GM21367 (cell line): Measurements from ENCODE around the gene TNFRSF13B.
"Not testable (repeated sequence)": the region's sequence is repeated elsewhere in the genome, so short reads cannot be mapped to it uniquely, and the experiment has no call there.

Source experiments
- ATAC-seq: cut with Tn5 transposase; IDR thresholded peaks from one replicate; pipeline ENCODE4 v1.9.1; 2021; ENCODE audit not compliant: unreplicated experiment

TNFRSF13B gene

DNA sequence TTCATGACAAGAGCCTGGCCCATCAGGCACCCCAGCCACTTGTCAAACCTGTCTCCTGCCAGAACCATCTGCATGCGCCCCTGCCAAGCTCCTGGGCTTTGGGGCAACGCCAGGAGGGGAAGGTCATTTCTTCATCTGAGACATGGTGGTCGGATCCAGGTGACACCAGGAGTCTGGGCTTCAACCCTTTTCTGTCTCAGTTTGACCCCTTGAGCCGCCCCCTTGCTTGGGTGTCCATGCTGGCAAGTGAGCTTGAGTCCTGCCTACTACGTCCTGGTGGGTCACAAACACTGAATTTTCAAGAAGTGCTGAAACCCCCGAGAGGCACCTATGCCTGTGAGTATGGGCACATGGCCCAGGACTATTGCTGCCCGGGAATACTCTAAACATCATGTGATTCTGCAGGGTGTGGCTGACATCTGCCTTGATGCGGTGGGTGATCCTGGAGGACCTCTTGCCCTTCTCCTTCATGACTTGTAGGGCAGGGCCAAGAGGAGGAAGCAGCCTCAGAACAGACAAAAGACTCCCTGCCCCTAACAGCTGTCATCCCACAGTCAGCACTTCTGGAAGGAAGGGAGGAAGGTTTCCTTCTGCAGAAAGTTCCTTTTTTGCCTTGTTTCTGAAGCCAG lies 43.4 kb downstream of the TNFRSF13B start:
- no peak for ATAC-seq

DNA sequence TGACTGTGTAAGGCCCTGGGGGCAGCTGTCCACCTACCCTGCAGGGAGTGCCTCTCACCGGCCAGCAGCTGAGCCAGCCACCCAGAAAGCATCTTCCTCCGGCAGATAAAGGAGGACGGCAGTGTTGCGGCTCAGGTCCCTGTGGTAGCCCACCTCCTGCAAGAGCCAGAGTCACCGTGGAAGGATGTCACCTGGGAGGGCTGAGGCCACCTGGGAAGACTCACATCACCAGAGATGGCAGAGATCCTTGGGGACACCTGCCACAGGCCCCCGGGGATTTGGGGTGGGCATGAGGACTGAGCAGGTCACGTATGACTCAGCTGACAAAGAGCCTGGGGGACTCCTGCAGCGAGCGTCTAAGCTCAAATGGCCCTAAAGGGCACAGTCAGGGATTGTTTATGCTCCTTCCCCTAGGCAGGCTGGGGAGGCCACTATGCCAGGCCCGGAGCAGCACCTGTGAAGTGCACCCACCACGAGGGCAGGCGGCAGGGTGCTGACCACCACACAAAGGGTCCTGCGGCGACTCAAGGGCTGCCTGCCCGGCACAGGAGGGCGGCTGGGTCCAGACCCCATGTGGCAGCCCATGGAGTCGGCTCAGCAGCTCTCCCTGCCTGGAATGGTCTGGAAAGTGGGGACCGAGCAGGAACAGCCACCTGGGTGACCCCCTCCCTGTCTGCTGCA lies 44.1 kb downstream of the TNFRSF13B start:
- ATAC-seq: no peak

DNA sequence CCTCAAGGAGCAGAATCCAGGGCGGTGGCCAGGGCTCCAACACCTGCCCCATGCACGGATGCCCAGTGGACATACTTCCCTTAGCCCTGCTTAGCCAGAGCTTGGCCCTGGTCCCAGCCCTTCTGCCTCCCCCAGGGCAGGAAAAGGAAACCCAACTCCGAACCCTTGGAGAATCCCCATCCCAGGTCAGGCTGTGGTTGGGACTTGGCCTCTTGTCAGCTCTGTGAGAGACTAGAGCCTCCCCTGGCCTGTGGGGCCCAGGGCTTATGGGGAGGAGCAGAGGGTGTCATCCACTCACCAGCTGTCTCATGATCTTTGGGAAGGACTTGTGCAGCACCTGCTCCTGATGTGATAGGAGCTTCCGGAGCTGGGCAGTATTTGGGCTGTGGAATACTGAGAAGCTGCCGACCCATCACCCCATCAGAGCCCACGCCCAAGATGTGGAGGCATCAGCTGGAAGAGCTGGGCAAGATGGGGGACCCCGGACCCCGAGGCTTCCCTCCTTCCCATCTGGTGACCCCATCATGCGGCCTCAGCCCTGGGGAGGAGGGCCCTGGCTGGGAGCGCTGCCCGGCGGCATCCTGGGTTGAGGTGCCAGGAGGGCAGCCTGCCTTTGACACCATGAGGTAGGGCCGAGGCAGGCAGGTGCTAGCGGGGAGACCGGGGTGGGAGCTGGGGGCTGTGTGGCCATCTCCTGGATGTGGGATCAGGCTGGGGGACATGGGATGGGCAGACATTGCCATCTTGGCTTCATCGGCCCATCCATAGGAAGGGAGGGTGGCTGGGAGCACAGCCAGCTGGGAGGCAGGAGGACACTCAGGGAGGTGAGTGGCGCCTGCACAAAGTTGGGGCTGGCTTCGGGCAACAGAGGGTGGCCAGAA lies 45.1 kb downstream of the TNFRSF13B start:
- ATAC-seq: no peak

DNA sequence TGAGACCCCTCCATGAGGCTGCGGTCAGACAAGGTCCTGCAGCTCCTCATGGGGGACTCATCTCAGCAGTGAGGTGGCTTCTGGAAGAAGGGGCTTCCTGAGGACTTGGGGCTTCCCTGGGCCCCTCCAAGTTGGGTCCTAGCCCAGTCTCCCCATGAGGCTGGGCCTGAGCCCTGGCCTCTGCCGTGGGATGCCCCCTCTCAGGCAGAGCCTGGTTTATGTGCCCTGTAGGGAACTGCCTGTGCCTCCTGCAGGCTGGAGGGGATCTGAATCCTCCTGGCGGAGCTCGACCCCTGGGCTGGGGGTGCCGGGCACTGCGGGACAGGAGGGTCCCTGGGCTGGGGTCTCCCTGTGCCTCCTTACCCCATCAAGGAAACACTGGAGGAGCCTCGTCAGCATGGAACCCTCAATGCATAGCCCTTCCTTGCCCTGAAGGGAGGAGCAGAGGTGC lies 45.8 kb downstream of the TNFRSF13B start:
- no peak for ATAC-seq

DNA sequence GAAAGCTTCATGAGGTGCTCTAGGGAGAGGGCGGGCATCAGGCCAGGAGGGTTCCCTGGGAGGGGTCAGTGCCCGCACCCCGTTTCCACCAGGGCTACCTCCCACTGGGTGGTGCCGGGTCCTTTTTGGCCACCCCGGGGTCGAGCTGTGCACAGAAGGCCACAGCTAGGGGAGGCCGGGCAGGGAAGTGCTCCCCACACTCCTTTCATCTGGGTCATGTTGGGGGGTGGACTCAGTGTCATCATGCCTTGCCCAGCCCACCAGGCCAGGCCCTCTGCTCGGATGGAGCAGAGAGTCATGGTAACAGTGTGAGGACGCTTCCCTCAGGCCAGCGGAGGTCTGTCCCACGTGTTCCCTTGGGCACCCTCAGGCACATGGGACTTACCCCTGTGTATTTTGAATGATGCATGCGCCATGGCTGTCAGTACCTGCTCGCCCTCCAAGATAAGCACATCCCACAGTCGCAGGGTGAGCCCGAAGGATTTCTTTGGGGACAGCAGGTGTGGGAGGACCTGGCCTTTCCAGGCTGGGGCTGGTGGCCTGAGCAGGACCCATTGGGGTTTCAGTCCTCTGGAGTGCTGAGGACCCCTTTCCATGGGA lies 46.4 kb downstream of the TNFRSF13B start:
- no peak for ATAC-seq

DNA sequence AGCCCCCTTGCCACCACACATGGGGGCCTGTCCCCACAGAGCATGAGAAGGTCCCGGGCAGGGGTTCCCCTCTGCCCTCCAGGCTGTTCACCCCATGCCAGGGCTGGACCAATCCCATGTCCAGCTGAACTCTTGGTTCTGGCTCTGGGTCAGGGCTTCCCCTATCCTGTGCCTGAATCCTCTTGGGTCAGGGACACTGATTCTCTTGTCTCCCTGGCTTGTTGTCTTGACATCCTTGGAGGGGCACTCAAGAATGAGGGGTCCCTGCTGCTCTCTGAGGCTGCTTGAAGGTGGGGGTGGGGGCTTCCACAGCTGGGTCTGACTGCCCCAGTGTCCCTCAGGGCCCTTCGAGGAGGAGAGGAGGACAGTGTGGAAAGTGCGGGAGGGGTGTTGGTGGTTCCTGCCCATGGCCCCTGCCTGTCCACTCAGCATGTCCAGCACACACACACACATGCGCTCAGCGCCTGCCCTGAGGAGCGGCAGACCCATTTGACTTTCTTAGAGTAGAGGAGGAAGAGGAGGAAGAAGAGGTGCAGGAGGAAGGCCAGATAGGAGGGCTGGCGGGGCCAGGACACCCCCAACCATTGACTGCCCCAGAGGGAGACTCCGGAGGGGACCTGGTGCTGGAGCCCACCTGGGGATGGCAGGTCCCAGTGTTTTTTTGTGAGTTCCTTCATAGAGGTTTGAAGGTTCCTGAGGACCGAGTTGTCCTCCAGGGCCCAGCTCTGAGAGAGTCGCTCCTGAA lies 47.0 kb downstream of the TNFRSF13B start:
- no peak for ATAC-seq

DNA sequence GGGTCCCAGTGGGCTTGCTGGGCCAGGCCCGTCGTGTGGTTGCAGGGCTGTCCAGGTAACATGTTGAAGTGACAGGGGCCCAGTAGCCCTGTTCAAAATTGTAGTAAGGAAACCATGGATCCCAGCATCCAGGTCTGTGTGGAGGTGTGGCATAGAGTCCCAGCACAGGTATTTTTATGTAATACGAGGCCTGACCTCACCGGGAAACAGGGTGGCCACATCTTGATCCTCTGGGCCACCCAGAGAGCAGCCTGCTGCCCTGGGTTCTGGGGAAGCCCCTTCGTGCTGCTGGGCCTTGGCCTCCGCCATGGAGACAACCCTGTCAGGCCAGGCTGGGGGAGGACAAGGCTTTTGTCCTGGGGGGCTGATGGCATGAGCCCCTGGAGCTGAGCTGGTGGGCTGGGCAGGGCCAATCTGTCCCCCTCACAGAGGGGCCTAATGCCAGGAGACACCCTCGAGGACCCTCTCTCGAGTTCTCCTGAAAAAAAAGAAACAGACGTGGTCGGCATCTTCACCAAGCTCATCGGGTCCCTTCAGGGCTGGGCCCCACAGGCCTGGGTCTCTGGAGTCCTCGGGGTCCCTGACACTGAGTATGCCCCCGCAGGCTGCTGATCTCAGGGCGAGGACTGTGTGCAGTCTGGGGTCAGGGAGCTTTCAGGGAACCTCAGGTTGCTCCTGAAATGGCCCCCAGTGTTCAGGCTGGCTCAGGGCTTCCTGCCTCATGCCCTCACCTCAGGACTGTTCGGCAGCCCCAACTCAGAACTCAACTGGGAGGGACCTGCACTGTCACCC lies 47.8 kb downstream of the TNFRSF13B start:
- ATAC-seq: no peak

DNA sequence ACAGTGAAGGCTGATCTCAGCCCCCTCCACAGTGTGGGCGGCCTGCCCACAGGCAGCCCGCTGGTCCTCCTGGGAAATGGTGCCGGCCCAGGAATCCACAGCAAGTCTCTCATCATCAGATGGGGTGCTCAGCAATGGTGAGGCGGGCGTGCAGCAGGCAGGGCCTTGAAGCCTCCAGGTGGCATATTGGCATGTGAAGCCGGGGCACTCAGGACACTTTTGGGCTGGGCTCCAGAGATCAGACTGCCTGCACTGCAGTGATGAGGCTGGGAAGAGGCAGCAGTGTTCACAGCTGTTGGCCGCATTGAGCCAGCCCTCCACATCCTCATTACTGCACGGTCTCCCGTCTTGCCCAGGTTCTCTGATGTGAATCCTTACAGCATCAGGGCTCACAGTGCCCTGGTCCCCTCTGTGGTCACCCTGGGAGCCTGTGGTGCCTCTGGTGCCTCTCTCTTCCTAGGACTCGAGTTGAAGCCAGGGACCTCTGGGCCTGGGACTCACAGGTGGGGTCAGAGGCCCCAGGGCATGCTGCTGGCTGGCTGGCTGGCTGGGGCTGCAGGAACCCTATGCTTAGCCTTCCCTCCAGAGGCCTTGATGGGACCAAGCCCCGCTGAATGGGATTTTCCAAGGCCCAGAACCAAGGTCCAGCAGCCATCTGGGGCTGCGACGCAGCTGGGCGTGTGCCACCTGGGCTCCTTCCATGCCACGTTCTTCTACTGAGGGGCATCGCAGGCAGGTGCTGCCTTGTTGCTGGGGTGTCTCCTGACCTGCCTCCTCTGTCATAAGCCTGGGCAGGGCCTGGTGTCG lies 48.6 kb downstream of the TNFRSF13B start:
- ATAC-seq: no peak

DNA sequence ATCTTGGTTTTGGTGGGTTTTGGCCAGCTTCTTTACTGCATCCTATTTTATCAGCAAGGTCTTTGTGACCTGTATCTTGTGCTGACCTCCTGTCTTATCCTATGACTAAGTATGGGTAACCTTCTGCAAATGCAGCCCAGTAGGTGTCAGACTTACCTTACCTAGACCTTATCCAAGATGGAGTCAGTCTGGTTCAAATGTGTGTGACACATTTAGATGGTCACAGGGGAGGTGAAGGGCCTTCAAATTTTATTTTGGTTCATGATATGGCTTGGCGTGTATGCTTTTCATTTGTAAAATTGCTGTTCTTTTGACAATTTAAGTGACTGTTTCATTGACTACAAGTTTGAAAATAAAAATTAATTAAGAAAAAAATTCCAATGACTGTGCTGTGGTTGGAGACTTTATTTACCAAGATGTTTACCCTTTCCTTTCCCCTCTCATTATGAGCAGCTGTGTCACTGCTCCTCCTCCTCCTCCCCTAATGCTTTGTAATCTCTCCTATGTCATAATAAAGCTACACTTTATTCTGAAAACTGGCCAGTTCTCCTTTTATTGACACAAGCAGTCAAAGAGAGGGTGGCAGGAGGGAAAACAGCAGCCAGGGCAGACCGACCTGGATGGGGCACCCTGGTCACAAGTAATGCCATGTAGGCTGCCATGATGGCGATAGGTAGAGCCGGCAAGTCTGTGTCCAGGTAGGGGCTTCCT lies 49.4 kb downstream of the TNFRSF13B start:
- ATAC-seq: no peak

DNA sequence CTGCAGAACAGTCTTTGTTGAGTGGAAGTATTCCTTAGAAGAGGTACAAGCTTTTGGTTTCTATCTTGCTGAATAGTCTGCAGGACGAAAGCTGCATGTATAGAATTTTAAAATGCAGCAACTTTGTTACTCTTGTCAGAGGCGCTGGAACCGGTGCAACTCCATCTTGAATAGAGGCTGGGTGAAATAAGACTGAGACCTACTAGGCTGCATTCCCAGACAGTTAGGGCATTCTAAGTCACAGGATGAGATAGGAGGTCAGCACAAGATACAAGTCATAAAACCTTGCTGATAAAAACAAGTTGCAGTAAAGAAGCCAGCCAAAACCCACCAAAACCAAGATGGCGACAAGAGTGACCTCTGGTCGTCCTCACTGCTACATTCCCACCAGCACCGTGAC lies 50.5 kb downstream of the TNFRSF13B start:
- not testable (repeated sequence) for ATAC-seq

DNA sequence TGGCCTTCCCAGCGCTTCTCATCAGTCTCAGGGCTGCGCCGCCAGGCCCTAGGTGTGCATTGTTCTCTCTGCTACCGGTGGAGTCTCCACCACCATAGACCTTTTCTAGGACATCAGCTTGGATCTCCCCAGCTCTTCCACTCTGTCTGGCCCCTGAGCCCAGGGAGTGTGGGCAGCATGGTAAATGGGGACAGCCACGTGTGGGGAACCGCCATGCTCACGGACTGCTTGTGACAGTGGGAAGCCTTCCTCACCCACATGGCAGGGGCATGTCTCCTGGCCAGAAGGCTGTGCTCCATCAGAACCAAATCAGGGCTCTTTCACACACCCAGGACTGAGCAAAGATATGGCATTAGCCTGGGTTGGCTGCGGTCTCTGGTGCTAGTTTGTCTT lies 51.3 kb downstream of the TNFRSF13B start:
- ATAC-seq: no peak

DNA sequence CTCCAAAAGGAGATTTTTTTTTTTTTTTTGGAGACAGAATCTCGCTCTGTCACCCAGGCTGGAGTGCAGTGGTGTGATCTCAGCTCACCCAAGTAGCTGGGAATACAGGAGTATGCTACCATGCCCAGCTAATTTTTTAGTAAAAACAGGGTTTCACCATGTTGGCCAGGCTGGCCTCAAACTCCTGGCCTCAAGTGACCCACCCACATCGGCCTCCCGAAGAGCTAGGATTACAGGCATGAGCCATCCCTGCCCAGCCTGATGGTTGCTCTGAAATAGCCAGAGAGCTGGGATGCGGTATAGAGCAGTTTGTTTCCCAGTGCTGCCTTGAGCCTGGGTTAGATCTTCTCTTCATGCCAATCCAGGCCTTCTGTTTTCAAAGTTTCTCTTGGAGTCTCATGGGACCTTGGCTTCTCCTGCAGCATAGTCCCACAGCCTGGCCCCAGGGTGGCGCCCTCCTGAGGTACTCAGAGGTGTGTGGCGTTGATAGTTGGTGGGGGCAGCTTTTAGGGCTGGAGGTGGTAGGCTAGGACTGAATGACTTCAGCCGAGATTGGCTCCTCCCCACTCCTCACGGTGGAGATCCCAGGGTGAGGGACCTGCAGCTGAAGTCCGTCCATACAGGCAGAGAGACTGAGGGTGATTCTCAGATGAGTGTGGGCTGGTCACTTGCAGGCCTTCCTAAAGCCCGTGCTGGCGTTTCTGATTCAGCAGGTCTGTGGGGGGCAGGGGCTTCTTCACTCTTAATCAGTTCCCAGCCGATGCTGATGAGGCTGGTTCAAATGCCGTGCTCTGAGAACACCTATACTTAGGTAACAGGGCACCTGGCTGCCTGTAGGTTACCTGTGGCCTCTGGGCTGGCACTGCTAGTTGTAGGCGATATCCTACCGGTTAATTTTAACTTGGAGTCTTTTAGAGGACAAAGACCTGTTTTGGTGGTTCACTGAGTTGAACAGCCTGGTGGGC lies 52.0 kb downstream of the TNFRSF13B start:
- ATAC-seq: no peak

DNA sequence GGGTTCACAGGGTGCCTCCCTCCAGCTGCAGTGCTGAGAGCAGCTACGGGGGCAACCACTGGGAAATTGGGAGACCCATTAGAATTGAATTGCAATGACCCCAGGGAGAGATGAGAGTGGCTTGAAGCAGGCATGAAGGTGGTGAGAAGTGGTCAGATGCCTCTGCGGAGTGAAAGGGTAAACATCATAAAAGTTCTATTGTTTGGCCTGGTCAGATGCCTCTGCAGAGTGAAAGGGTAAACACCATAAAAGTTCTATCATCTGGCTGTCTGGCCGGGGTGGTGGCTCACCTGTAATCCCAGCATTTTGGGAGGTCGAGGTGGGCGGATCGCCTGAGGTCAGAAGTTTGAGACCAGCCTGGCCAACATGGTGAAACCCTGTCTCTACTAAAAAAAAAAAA lies 53.5 kb downstream of the TNFRSF13B start:
- ATAC-seq: no peak

DNA sequence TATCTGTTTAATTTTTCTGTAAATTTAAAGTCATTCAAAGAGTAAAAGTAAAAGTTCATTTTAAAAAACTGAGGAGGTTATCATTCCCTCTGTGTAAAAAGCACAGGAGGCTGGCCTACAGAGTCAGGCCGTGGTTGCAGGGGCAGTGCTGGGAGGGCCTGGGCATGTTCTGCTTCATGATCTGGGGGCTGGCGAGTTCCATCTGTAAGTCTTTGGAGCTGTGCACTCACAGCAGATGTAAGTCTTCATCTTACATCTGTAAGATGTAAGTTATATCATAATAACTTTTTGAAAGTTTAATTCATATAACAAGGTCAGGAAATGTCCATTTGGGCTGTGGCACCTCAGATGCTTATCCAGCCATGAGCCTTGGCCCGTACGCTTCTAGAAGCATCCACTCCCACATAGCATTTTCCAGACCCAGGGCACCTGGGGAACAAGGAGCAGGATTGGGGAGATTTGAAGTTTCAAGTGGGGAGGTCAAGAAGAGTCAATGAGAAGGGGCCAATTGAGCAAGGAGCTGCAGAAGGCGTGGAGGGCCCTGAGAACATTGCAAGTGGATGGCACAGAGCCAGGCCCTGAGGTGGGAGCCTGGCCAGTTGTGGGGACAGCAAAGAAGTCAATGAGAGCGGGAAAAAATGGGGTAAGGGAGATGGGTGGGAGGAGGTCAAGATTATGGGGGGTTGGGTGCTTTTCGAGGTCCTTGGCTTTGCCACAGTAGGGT lies 54.1 kb downstream of the TNFRSF13B start:
- no peak for ATAC-seq

DNA sequence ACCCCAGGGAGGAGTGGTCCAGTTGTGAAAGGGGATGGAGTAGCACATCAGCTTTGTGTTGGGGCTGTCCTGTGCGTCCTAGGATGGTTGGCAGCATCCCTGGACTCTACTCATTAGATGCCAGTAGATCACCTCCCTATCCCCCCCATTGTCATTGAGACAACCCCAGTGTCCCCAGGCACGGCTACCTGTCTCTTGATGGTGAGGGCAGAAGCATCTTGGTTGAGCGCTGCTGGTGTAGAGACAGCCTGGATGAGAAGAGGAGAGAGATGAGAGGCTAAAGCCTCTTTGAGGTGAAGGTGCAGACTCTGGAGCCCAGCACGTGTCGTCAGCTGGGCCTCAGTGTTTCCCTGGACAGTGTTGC lies 55.4 kb downstream of the TNFRSF13B start:
- no peak for ATAC-seq

DNA sequence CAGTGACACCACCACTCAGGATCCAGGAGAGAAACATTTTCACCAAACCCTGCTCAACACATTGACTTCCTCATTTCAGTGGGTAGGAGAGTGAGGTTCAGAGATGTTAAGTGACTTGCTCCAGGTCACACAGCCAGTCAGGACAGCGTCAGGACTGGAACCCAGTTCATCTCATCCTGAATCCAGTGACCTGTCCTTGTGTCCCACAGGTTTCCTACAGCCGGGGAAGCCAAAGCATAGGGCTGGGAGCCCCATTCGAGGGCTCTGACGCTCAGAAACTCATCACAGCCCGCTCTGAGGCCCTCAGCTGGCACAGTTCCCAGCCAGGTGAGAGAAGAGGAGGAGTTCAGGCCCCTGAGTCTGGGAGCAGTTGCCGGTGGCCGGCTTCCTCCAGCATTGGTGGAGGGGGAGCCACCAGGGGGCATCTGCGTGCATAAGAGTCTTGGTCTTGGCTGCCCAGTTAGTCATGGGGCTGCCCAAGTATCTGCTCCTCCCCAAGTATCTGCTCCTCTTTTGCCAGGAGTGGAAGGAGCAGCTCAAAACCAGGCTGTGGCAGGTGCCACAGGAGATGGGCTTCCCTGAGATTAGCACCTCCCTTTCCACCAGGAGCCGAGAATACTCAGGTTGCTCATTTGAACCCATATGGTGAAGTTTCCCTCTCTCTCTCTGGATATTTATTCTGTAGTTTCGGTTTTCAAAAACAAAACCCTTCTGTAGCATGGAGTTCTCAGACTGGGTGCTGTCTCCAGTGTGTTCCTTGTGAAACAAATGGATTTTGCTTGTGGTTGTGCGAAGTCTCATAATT lies 56.0 kb downstream of the TNFRSF13B start:
- no peak for ATAC-seq
